ENCODE measurements around the gene CHD9.
"Not testable (repeated sequence)": the region's sequence is repeated elsewhere in the genome, so short reads cannot be mapped to it uniquely, and the experiment has no call there.

Gene CHD9

DNA sequence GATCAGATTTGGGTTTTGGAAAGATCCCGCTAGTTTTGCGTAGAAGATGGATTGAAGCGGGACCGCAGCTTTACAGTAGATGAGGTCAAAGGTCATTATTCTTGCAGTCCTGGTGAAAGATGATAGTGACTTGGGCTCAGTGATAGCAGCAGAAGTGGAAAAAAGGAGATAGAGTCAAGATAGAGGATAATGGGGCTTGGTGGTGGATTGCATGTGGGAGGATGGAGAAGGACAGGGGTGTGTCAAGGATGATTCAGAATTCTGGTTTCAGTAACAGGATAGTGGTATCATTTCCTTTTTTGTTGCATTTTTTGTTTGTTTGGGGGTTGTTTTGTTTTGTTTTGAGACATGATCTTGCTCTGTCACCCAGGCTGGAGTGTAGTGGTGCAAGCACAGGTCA is 30.7 kb upstream of the CHD9 start:
- in situ Hi-C loops (cut with HindIII; ENCODE audit: low sequenced_read_pairs) = no loop called here
- no peak for DNase-seq (ENCODE audit: low read depth, low spot score)
- H3K4me3 ChIP-seq (ENCODE audit: low read depth, low read length) = no peak overlapping the region
- TF ChIP-seq, protein P1, sequence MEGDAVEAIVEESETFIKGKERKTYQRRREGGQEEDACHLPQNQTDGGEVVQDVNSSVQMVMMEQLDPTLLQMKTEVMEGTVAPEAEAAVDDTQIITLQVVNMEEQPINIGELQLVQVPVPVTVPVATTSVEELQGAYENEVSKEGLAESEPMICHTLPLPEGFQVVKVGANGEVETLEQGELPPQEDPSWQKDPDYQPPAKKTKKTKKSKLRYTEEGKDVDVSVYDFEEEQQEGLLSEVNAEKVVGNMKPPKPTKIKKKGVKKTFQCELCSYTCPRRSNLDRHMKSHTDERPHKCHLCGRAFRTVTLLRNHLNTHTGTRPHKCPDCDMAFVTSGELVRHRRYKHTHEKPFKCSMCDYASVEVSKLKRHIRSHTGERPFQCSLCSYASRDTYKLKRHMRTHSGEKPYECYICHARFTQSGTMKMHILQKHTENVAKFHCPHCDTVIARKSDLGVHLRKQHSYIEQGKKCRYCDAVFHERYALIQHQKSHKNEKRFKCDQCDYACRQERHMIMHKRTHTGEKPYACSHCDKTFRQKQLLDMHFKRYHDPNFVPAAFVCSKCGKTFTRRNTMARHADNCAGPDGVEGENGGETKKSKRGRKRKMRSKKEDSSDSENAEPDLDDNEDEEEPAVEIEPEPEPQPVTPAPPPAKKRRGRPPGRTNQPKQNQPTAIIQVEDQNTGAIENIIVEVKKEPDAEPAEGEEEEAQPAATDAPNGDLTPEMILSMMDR (IDR thresholded peaks at IDR 0.05; ENCODE audit: low read depth, low read length) = no peak

DNA sequence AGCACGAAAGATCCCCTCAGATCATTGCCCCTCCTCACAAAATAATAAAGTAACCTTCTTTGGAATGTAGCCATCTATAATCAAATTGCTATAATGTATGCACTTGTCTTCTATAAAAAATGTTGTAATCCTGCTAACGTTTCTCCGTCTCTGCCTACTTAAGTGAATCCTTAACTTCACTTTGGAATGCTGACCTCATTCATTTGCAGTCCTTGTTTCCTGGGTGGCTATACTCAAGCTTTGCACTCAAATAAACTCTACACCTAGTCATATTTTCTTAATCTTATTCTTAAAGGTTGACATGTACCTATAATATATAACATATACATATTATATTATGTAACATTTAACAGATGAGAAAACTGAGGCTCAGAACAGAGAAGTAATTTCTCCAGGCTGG is 24.8 kb upstream of the CHD9 start:
- TF ChIP-seq, protein P1 (IDR thresholded peaks at IDR 0.05; ENCODE audit: low read depth, low read length) = no peak
- DNase-seq (ENCODE audit: low read depth, low spot score) = no peak
- in situ Hi-C loops (cut with HindIII; ENCODE audit: low sequenced_read_pairs) = no loop called here
- H3K4me3 ChIP-seq (ENCODE audit: low read depth, low read length) = no peak overlapping the region

DNA sequence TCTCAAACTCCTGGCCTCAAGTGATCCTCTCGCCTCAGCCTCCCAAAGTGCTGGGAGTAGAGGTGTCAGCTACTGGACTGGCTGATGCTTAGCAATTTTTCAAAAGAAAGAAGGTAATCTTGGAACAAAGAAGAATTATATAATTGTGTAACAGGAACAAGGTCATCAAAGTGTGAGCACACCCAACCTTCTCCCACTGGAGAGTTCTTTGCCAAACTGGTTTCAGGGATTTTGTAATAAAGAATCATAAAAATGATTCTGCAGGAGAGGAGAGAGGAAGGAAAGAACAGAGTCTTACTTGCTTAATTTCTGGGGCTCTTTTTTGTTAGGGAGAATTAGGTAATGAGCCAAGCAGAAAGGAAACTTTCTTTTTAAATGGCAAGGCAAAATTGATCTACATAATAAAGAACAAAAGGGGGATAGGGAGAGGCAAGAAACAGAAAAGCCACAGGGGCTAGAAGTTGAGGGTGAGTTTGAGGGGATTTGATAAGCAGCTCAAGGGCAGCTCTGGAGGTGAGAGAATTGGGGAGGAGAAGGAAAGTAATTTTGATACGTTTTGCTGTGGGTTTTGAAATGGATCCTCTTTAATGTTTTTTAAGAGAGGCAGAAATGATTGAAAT is 23.4 kb upstream of the CHD9 start:
- H3K4me3 ChIP-seq (ENCODE audit: low read depth, low read length) = no peak overlapping the region
- in situ Hi-C loops (cut with HindIII; ENCODE audit: low sequenced_read_pairs) = no loop called here
- TF ChIP-seq, protein P1 (IDR thresholded peaks at IDR 0.05; ENCODE audit: low read depth, low read length) = no peak
- no peak for DNase-seq (ENCODE audit: low read depth, low spot score)

DNA sequence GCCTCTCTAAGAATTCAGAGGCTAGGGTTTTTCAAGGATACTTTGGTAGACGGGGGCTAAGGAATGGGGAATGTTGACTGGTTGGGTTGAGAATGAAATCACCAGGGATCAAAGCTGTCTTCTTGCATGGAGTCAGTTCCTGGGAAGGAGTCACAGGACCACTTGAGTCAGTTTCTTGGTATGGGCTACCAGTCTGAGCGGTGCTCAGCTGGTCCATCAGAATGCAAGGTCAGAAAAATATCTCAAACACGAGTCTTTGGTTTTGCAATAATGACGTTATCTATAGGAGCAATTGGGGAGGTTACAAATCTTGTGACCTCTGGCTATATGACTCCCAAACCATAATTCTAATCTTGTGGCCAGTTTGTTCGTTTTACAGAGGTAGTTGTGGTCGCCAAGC is 20.5 kb upstream of the CHD9 start:
- H3K4me3 ChIP-seq (ENCODE audit: low read depth, low read length) = no peak overlapping the region
- no peak for DNase-seq (ENCODE audit: low read depth, low spot score)
- in situ Hi-C loops (cut with HindIII; ENCODE audit: low sequenced_read_pairs) = no loop called here
- TF ChIP-seq, protein P1 (IDR thresholded peaks at IDR 0.05; ENCODE audit: low read depth, low read length) = no peak

DNA sequence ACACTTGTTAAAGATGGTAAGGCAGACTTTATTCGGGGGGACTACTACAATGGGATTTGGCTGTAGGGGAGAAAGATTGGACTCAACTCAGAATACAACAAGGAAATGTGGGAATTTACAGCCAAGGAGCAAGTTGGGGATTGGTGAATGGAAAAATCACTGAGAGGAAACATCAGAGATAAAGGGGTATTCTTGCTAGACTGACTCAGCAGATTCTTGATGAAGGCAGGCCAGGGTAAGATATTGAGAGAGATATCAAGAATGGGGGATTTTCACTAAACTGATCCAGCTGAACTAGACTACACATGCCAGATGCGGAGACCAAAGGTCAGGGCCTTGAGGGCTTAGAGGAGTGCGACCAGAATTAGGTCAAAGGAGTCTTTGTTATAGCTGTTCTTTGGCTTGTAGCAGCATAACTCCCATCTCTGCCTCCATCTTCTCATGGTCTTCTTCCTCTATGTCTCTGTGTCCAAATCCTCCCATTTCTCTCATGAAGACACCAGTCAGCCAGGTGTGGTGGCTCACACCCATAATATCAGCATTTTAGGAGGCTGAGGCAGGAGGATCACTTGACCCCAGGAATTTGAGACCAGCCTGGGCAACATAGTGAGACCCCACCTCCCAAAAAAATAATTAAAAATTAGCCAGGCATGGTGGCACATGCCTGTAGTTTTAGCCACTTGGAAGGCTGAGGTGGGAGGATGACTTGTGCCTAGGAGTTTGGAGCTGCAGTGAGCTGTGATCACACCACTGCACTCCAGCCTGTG is 19.4 kb upstream of the CHD9 start:
- in situ Hi-C loops (cut with HindIII; ENCODE audit: low sequenced_read_pairs) = no loop called here
- no peak overlapping the region for H3K4me3 ChIP-seq (ENCODE audit: low read depth, low read length)
- TF ChIP-seq, protein P1 (IDR thresholded peaks at IDR 0.05; ENCODE audit: low read depth, low read length) = no peak
- DNase-seq (ENCODE audit: low read depth, low spot score) = no peak

DNA sequence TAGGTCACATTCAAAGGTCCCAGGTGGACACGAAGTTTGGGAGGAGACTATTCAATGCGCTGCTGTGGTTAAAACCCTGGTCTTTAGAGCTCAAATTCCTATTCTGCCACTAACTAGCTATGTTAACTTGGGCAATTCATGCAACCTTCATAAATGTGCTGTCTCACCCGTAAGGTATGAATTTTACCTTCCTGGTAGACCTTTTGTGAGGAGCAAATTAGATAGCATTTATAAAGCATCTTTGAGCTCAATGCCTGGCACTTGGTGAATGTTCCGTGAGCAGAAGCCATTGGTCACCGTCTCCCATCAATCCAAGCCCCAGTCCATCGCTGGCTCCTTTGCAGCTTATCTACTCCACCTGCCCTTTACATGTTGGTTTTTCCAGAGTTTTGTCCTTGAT is 18.7 kb upstream of the CHD9 start:
- TF ChIP-seq, protein P1 (IDR thresholded peaks at IDR 0.05; ENCODE audit: low read depth, low read length) = no peak
- in situ Hi-C loops (cut with HindIII; ENCODE audit: low sequenced_read_pairs) = no loop called here
- DNase-seq (ENCODE audit: low read depth, low spot score) = no peak
- no peak overlapping the region for H3K4me3 ChIP-seq (ENCODE audit: low read depth, low read length)

DNA sequence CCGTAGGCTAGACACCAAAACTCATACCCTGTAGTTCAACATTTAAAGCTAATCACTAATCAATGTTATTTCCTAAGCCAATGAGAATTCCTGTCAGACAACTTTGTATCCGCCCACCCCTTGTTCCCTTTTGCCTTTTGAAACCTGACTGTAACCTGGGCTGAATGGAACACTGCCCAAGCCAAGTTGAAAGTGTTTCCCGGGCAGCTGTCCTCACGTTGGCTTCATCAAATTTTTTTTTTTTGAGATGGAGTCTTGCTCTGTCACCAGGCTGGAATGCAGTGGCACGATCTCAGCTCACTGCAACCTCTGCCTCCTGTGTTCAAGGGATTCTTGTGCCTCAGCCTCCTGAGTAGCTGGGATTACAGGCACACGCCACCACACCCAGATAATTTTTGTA is 18.1 kb upstream of the CHD9 start:
- H3K4me3 ChIP-seq (ENCODE audit: low read depth, low read length); in situ Hi-C loops (cut with HindIII; ENCODE audit: low sequenced_read_pairs); DNase-seq (ENCODE audit: low read depth, low spot score): not testable (repeated sequence)
